AG04450 (cell line): ENCODE data around the gene PIK3R3. TPM values are rescaled to one million over a fixed set of nuclear protein-coding genes. Genes with fewer than 3 reads are reported as not detected.

Experiments
- CTCF ChIA-PET: fragments of 300-600, 350-600 bp; formaldehyde crosslinking; extraction: SDS; loops from one replicate; lab custom pipeline; 2022; ENCODE audit warnings: antibody characterized with exemption, inconsistent platforms; lab: Charles Lee
- POLR2A ChIA-PET: fragments of 350-600 bp; formaldehyde crosslinking; extraction: SDS; loops from one replicate; lab custom pipeline; 2021; ENCODE audit warnings: antibody characterized with exemption, inconsistent platforms; lab: Yijun Ruan, JAX
- DNase-seq: peaks from one replicate; pipeline ENCODE4 v3.0.0-alpha.2; 2011; ENCODE audit warnings: low read depth, low spot score
- H3K27ac ChIP-seq: one replicate; pipeline ENCODE4 v1.5.1; 2012; ENCODE audit warnings: low read depth, low read length, control low read depth
- H3K27me3 ChIP-seq: one replicate; pipeline ENCODE4 v1.6.0; 2012; ENCODE audit warnings: low read length; ENCODE audit not compliant: control insufficient read depth, insufficient read depth
- H3K4me3 ChIP-seq: 2 replicates; pipeline ENCODE4 v1.5.1; 2011; ENCODE audit warnings: mild to moderate bottlenecking, low read depth, low read length, control low read depth
- H3K9me3 ChIP-seq: 2 replicates; pipeline ENCODE4 v1.5.1; 2012; ENCODE audit warnings: low read length; ENCODE audit not compliant: control insufficient read depth, insufficient read depth
- polyA plus RNA-seq: library from polyadenylated mRNA; depleted of rRNA; stranded (reverse); fragments of >200 nt; gene quantifications from 2 replicates; pipeline ENCODE4 v1.2.3, GENCODE V29; 2011
- TF ChIP-seq, protein P1 (sequence below): IDR thresholded peaks from 2 replicates; pipeline ENCODE4 v1.5.1; 2011; ENCODE audit warnings: low read depth, low read length, control low read depth, inconsistent platforms

PIK3R3 gene
- polyA plus RNA-seq, 1 experiment: 14.5 TPM

DNA sequence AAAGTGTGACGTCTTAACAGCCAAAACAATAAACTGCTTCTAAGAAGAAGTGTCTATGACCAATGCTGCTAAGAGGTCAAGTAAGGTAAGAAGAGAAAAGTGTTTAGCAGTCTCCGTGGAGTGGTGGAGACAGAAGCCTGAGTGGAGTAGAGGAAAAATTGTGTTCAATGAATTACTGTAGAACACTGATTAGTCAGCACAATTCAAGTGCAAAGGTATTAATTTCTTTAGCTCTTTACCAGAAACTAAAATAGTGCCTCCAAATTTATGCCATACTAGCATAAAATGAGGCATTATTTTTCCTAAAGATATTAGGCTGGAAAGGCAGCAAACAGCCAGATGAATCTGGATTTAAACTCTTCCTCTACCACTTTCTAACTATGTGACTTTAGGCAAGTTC lies 56.1 kb downstream of the PIK3R3 start:
- CTCF ChIA-PET: interaction anchor here (1.2 kb wide), 1 partner anchor 147 kb away, joined by 4 read pairs; no protein-coding TSS in a partner anchor

DNA sequence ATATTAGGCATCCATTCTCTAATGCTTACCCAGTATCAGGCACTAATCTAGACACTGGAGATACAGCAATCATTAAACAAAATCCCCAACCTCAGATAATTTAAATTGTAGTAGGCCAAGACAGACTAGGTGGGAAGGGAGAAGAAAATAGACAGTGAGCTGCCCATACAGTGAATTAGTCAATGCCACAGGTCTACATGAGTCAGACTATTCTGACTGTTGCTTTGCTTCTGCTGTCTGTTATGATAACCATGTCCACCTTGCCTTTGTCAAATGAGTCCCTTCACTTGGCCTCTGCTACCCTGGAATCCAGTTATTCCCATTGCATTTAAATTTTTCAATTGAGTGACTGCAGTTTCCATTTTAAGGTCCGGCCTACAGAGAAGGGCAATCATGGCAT lies 59.5 kb downstream of the PIK3R3 start:
- Histone ChIP-seq H3K27ac (peak overlapping the region; percentile 21), H3K27me3 (no peaks in the 10 kb centered on the region), H3K9me3 (no peaks in the 10 kb centered on the region), H3K4me3 (no peak overlapping the region)
- POLR2A ChIA-PET: no interaction called here
- TF ChIP-seq, protein P1, sequence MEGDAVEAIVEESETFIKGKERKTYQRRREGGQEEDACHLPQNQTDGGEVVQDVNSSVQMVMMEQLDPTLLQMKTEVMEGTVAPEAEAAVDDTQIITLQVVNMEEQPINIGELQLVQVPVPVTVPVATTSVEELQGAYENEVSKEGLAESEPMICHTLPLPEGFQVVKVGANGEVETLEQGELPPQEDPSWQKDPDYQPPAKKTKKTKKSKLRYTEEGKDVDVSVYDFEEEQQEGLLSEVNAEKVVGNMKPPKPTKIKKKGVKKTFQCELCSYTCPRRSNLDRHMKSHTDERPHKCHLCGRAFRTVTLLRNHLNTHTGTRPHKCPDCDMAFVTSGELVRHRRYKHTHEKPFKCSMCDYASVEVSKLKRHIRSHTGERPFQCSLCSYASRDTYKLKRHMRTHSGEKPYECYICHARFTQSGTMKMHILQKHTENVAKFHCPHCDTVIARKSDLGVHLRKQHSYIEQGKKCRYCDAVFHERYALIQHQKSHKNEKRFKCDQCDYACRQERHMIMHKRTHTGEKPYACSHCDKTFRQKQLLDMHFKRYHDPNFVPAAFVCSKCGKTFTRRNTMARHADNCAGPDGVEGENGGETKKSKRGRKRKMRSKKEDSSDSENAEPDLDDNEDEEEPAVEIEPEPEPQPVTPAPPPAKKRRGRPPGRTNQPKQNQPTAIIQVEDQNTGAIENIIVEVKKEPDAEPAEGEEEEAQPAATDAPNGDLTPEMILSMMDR: no peak
- no peak for DNase-seq
- CTCF ChIA-PET: interaction anchor here (1.0 to 1.3 kb wide), 2 partner anchors 36 to 65 kb away, joined by 3 to 4 read pairs; no protein-coding TSS in a partner anchor

More for the DNA sequence above, 56.1 kb downstream of the PIK3R3 start:
- no peak for DNase-seq
- TF ChIP-seq, protein P1: no peak
- Histone ChIP-seq H3K9me3 (no peaks in the 10 kb centered on the region), H3K27ac (no peak overlapping the region), H3K27me3 (no peaks in the 10 kb centered on the region), H3K4me3 (no peak overlapping the region)
- POLR2A ChIA-PET: no interaction called here

DNA sequence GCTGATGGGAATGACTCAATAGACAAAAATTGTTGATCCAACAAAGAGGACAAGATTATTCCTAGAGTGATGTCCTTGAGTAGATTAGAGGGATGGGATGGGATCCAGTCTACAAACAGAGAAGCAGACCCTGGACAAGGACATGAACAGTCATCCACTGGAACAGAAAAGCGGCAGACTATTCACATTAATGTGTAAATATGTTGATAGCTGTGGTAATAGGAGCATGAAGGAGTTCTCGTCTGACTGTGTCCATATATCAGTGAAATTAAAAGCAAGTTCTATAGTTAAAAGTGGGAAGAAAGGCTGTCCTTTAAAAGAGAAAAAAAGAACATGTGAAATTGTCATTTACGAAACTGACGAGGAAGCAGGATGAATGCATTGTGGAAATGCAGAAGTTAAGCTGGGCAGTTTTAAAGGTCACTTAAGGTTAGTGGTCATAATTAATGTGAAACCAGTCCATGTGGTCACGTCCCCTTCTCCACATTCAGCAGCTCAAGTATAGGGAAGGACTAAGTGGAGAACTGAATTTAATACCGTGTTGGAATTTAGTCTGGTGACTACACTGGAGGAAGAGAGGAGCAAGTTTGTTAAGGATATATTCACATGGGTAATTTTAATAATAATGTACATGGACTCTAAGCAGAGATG lies 62.1 kb downstream of the PIK3R3 start:
- Histone ChIP-seq H3K9me3 (no peaks in the 10 kb centered on the region), H3K27ac (no peak overlapping the region), H3K27me3 (no peaks in the 10 kb centered on the region), H3K4me3 (no peak overlapping the region)
- no peak for DNase-seq
- TF ChIP-seq, protein P1: no peak
- POLR2A ChIA-PET: no interaction called here
- CTCF ChIA-PET: no interaction called here

DNA sequence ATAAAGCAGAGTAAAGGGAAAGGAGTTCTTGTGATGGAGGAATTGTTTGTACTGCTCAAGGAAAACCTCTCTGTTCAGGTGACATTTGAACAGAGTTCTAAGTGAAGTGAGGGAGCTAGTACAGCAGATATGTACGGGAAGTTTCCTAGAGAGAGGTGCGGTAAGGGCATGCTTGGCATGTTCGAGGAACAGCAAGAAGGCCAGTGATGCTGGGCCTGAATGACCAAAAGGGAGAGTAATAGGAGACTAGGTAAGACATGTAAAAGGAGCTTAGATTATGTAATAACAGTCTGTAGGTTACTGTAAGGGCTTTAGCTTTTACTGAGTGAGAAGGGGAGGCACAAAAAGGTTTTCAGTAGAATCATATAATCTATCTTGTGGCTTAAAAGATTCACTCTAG lies 63.9 kb downstream of the PIK3R3 start:
- ChIA-PET POLR2A (no interaction called here), CTCF (interaction anchor here (0.6 kb wide), 1 partner anchor 383 kb away, joined by 3 read pairs; no protein-coding TSS in a partner anchor)
- H3K4me3 ChIP-seq: no peak overlapping the region
- no peak overlapping the region for H3K27ac ChIP-seq
- no peak for DNase-seq
- H3K9me3 ChIP-seq: no peaks in the 10 kb centered on the region
- TF ChIP-seq, protein P1: no peak
- H3K27me3 ChIP-seq: no peaks in the 10 kb centered on the region

DNA sequence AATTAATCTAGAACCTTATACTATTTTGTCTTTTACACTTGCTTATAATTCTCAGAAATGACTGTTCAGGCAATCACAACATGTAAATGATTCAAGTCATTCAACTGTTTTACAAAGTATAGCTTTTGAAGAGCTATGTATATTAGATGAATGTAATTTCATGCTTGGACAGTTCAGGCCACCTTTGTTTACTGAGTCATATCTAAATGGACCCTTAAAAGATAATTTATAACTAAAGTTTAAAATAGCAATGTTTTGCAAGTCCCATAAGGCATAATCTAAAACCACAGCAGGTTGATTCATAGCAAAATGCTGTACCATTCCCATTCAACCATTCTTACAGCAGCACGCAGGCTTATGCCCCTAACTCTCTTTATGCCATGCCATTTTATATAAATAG lies 64.8 kb downstream of the PIK3R3 start:
- no peak overlapping the region for H3K4me3 ChIP-seq
- CTCF ChIA-PET: no interaction called here
- POLR2A ChIA-PET: no interaction called here

More for the DNA sequence above, 64.8 kb downstream of the PIK3R3 start:
- Histone ChIP-seq H3K9me3 (no peaks in the 10 kb centered on the region), H3K27me3 (no peaks in the 10 kb centered on the region), H3K27ac (no peak overlapping the region)
- TF ChIP-seq, protein P1: no peak
- DNase-seq: no peak
